ENCODE measurements around the gene VPS25.

VPS25 gene

DNA sequence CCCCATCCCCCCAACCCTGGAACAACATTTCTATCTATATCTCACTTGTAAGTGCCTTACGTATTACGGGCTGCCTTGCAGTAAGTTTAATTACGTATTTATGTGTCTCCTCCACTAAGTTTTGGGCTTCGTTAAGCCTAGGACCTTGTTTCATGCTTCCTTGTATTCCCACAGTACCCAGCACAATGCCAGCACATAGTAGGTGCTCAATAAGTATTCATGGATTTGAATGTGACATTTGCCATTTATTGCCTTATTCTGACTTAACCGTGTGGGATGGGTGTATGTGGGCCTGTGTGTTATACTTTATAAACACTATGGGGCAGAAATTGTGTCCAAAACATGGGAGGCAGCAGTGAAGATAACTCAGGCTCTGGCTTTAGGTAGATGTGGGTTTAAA lies 19.3 kb downstream of the VPS25 start:
- no peak for DNase-seq

DNA sequence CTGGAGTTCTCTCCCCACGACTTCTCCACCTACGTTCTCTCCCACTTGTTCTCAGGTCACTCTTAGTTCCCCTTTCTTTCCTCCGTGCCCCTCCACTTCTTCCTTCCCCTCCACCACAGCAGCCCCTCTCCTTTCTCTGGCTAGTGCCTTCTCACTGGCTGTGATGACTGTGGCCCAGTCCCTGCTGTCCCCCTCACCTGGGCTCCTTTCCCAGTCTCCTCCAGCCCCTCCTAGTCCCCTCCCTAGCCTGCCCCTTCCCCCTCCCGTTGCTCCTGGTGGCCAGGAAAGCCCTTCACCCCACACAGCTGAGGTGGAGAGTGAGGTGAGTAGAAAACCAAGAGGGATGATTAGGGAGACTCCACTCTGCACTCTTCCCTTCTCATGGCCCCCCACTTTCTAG lies 21.8 kb downstream of the VPS25 start:
- no peak for DNase-seq

DNA sequence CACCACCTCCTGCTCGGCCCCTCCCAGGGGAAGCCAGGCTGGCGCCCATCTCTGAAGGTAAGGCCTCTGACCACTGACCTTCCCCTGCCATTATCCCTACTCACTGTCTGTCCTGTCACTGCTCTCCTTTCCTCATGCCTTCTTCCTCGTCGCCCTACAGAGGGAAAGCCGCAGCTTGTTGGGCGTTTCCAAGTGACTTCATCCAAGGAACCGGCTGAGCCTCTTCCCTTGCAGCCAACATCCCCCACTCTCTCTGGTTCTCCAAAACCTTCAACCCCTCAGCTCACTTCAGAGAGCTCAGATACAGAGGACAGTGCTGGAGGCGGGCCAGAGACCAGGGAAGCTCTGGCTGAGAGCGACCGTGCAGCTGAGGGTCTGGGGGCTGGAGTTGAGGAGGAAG lies 22.2 kb downstream of the VPS25 start:
- DNase-seq = no peak

DNA sequence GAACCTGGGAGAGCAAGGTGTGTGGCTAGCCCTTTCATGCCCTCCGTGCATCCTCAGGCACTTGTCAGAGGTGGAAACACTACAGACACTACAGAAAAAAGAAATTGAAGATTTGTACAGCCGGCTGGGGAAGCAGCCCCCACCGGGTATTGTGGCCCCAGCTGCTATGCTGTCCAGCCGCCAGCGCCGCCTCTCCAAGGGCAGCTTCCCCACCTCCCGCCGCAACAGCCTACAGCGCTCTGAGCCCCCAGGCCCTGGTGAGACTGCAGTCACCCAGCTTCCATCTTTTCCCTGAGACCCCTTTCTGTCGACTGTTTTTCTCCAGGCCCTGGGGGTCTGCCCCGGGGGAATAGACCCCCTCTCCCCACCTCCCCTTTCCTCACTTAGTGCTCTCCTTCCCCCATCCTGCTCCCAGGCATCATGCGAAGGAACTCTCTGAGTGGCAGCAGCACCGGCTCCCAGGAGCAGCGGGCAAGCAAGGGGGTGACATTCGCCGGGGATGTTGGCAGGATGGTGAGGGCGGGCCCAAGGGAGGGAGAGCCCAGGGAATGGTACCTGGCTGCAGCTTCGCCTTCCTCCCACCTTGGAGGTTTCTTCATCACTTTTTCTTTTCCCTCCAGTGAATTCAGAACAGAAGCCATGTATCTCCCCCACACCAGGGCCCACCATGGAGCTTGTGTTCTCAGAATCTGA lies 23.0 kb downstream of the VPS25 start:
- DNase-seq = no peak

DNA sequence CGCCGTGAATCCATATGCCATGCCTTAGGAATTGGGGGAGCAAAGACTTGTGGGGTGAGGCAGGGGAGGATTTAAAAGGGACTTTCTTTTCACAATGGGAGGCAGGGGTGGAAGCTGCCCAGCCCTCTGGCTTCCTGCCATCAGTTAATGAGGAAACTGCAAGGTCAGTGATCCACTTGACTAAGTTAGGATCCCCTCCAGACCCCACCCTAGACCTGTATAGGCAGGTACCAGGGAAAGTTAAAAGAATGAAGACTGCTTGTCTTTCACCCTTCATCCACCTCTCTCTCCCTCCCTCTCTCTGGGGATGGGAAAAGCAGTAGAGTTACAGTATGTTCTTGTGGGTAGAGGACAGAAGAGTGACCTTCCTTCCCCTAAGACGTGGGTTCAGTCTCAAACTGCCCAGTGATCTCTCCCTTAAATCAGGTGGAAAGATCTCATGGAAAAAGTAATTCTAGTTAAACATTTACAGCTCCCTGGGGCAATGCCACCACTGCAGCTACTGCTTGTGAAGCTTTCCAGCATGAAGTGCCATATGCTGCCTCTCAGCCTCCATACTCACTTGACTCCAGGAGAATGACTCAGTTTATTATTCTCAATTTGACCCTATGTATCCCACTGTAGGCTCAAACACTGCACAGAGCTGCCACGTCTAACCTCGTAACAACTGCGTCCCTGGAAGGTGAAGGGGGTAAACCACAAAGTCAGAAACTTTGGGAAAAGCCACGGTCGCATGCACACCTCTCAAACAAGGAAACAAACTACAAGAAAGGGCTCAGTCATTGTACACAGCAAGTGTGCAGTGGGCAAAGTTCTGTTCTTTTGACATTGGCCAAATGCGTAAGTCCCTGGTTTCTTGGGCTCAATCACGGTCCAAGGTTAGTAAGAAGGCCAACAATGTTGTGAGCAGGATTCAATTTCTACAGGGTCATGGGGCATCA lies 24.1 kb downstream of the VPS25 start:
- DNase-seq = peak; percentile 56

DNA sequence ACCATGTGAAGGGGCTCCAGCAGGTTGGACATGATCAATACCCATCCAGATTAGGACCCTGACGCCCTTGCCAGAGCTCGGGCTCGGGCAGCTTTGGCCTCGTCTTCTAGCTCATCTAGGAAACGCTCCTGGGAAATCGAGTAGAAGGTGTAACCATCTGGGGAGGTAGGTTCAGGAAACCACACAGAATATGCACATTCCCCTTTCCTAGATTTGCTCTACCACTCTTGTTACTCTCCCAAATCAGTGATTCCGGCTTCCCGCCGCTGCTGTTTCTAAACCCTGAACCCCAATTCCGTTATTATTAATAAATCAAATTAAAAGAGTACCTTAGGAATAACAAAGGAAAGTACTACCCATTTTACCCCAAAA lies 24.7 kb downstream of the VPS25 start:
- DNase-seq = no peak

DNA sequence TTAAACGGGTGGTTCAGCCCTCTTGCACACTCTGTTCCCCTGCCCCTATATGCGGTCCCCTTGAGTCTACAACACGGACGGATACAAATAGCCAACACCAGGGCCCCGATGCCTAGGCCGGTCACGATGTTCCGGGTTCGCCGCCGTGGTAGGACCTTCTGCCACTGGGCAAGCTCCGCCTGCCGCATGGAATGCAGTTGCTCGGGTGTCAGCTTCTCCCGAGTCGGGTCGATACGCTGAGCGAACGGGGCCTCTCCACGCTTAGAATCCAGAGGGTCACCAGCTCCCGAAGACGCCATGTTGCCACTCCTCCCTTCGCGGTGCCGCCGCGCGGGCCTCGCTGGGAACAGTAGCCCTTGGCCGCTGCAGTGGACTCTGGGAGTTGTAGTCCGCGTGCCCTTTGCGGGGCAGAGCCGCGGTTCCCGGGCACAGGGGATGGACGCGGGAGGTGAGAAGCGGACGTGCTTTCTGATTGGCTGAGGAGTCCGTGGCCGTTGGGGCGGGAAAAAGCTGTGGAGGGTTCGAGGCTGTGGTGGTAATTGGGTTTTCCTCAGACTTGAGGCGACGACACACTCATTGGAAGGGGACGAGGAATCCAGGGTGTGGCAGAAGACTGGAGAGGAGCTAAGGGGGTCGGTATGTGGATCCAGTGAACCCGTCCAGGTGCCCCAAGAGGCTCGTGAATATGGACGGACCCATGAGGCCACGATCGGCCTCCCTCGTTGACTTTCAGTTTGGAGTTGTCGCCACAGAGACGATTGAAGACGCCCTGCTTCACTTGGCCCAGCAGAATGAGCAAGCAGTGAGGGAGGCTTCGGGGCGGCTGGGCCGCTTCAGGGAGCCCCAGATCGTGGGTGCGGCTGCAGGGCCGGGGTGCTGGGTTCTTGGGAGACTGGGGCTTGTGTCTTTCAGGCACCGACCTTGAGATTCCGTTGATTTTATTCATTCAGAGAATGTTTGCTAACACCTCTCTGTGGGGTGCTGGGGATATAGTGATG lies 25.4 kb downstream of the VPS25 start, which contains the start of the genes CNTD1 and COA3:
Gene CNTD1 (plus strand): TSS at position 479 of the 998 bp plus-strand sequence. CDS start 207 bp downstream, at position 686.
Gene COA3 (minus strand): TSS at position 322 of the 998 bp plus-strand sequence. CDS start 23 bp downstream, at position 299.
- DNase-seq = peak; percentile 81

DNA sequence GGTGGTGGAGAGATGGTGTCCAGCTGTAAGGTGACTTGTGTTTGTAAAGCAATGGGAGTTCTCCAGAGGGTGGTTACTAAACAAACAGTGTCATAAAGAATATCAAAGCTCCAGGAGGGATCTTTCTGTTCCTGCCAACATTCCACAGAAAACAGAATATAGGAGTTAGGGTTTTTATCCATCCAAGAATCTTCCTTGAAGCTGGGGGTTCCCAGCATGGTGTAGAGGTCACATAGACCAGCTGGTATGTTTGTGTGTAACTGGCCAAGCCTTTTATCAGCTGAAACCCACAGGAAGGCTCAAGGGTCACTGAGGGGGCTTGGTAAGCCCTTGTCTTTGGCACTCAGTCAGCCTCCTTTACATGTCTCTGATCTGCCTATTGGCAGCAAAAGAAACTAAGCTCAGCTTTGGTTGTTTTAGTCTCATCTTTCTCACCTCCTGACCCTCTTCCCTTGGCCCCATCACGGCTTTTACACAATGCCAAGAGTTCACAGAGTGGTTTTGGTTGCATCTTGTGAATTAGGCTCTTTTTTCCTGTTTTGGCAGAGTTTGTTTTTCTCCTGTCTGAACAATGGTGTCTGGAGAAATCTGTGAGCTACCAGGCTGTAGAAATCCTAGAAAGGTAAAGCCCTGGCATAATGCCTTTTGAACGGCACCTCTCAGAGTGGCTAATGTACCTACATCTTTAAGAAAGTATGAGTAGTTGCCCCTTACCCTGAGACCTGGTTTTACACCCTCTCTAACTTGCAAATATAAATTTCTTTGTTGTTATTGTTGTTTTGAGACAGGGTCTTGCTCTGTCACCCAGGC lies 30.0 kb downstream of the VPS25 start:
- no peak for DNase-seq

DNA sequence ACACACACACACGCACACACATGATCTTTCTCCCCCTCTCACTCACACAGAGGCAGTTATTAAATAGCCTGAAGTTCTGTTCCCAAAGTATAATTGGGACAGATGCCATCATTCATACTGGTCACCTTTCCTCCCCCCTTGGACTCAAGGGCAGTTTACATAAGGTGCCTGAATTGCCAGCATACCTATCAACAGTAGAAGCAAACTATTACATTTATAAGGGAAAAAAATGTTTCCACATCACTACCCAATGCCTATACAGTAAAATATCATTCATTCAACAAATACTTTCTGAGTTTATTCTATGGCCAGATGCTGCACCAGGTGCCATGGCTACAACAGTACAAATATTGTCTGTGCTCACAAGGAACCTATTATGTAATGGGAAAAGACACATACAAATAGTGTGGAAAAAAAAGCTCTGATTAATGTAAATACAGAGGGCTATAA lies 31.7 kb downstream of the VPS25 start:
- DNase-seq = no peak

DNA sequence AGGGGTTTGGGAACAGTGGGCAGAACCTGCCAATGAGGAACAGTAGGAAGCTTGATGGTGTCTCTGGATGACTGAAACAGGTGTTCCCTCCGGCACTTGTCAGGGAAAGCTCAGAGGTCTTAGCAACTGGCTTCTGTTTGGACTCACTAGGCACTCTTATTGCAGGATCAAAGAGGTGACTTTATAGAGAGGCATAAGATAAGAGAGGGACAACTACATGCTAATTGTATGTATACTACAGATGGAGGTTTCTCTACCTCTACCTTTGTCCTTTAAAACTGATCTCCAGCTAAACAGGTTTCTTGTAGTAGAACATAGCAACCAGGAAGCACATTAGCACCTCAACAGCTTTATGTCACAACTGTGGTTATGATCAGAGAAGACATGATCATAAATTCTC lies 33.0 kb downstream of the VPS25 start:
- DNase-seq = no peak

DNA sequence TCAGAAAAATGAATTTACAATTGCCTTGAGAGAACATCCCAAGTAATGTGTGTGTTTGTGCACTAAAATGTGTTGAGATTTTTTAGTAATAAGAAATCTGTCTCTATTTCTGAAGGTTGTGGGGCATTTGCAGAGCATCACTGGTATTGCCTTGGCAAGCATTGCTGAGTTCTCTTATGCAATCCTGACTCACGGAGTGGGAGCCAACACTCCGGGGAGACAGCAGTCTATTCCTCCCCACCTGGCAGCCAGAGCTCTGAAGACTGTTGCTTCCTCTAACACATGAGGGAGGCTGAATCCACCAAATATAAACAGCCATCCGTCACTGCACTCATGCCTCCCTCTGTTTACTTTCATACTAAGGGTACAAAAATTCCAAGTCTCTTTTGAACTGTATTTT lies 36.0 kb downstream of the VPS25 start:
- DNase-seq = no peak

DNA sequence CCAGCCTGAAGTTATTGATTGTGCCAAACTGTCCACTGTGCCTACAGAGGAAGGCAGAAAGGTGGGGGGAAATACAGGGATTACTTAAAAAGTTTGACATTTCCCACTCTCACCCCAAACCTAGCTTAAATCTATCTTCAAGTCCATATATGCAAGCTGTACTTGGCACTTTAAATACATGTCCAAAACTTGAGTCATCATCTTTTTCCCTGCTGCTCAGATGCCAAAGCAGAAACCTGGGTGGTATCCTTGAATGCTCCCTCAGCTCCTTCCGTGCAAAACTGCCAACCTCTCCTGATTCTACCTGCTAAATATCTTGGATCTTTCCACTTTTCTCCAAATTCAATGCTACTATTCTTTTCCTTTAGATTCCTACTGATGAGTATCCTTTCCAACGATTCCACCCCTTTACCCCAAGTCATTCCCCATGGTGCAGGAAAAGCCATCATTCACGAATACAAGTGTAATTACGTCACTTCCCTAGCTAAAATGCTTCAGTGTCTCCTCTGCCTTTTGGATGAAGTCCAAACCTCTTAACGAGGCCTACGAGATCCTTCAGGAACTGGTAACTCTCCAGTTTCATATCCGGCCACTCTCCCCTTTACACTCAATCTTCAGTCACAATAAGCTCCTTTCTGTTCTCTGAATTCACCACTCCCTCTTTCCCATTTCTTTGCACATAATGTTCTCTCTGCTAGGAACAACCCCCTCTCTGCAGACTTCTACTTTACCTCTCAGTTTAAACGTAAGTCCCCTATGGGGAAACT lies 41.6 kb downstream of the VPS25 start:
- DNase-seq = no peak

DNA sequence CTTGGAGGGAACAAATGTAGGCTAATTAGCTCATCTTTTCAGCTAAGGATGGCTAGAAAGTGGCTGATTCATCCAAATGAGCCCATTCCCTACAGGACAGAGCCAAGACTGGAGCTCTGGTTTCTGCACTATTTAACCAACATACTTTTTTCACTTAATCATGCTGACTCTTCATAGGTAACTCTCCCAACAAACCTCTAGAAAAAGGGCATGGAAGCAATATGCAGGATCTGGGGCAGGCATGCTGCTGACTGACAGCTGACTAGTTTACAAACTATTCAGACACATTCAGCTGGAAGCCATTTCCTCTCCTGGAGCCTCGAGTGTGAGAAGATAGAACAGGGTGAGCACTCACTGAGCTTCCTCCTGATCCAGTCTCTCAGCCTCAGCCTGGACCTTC lies 44.6 kb downstream of the VPS25 start:
- DNase-seq = no peak

DNA sequence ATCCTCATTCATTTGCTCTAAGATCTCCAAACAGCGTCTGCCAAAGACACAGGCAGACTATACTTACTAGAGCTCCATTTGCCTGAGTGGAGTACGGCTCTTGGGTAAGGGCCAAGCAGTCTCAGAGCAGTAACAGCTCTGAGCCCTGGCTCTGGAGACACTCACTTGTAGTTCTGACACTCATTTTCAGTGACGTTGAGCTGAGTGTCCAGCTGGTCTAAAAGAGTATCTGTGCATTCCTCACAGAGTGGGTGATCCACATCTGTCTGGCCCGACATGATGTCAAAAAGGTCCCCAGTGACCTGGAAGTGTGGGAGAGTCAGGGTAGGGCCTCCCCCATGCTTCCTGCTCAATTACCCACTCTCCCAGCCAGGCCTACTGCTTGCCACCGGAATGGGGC lies 45.1 kb downstream of the VPS25 start:
- DNase-seq = no peak

DNA sequence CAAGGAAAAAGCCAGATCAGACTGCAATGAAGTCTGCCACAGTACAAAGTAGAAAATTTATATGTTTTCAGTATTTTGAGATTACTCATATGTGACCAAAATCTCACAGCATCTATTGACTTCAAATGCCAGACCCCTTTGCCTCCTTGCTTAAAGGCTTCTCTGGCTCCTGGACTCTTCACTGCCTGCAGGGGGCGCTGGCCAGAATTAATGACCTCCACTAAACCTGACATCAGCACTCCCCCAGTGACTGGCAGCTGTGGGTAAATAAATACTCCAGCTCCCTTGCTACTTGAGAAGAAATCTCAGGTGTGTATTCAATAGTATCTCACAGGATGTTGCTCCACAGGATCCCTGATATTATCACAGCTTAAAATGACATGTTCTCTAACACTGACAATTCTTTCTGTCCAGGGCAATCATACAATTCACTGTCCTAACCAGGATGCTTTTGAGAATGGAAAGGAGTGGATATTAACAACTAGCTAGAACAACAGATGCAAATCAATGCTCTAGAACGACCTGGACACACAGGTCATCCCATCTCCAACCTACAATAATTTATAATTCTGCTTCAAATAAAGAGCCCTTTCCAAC lies 46.8 kb downstream of the VPS25 start:
- no peak for DNase-seq

DNA sequence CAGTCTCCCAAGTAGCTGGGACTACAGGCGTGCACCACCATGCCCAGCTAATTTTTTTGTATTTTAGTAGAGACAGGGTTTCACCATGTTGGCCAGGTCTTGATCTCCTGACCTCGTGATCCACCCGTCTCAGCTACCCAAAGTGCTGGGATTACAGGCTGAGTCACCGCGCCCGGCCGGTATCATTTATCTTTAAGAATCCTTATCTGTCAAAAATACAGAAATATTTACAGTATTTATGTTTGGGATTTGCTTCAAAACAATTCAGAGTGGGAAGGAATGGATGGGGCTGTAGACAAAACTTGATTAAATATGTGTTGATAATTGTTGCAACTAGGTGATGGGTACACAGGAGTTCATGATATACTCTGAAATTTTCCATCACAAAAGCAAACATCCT lies 47.9 kb downstream of the VPS25 start:
- no peak for DNase-seq

DNA sequence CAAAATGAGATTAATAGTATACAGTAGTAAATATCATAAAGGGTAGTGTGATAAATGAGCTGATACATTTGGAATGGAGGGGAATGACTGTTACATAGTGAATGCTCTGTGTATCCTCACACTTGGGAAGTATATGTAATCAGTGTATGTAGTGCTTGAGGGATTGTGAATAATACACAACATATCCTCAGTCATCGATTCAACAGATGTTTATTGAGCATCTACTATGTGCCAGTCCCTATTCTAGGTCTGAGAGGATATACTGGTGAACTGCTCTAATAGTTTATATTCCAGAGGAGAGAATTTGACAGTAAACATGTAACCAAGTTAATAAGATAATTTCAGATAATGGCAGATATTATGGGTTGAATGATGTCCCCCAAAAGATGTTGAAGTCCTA lies 54.2 kb downstream of the VPS25 start:
- DNase-seq = no peak
